SK-N-SH (cell line): ENCODE measurements around the gene FCHSD2. TPM values are rescaled to one million over a fixed set of nuclear protein-coding genes. Genes with fewer than 3 reads are reported as not detected.

ENCODE experiments used
- CTCF ChIA-PET: fragments of 300-600, 350-600 bp; formaldehyde crosslinking; extraction: SDS; loops from one replicate; lab custom pipeline; 2021; lab: Yijun Ruan, JAX
- POLR2A ChIA-PET: fragments of 350-600 bp; sonication (Branson Sonifier 250); formaldehyde crosslinking; extraction: SDS; loops from one replicate; lab custom pipeline; 2020; ENCODE audit warnings: antibody characterized with exemption, inconsistent platforms; lab: Yijun Ruan, JAX
- DNase-seq: peaks from one replicate; pipeline ENCODE4 v3.0.0; 2012
- H2AFZ ChIP-seq: fragments of 200-600 bp; sonication (generic); 2 replicates; pipeline ENCODE4 v1.8.1; 2016; ENCODE audit warnings: antibody characterized with exemption, mild to moderate bottlenecking, low read depth
- H3F3A ChIP-seq: fragments of 200-600 bp; sonication (generic); replicated peaks from 2 replicates; pipeline ENCODE3; 2016; ENCODE audit warnings: antibody characterized with exemption, mild to moderate bottlenecking; ENCODE audit not compliant: insufficient read depth
- H3K27ac ChIP-seq, 2 experiments: fragments of 200-500 bp in 1 of 2; fragments of 200-600 bp in 1 of 2; sonication (Bioruptor generic) in 1 of 2; sonication (generic), shearing (Covaris generic) in 1 of 2; 2 replicates each; pipeline versions ENCODE4 v1.5.1 to v1.6.1; 2014 to 2016; ENCODE audit warnings: low read depth in 2 of 2, inconsistent platforms in 1 of 2, low read length in 1 of 2, mild to moderate bottlenecking in 1 of 2, mixed read lengths in 1 of 2
- H3K27me3 ChIP-seq: fragments of 200-600 bp; sonication (generic), shearing (Covaris generic); 2 replicates; pipeline ENCODE4 v1.6.1; 2016; ENCODE audit warnings: mixed run types; ENCODE audit not compliant: insufficient read depth
- H3K36me3 ChIP-seq, 2 experiments: fragments of 200-500 bp in 1 of 2; fragments of 200-600 bp in 1 of 2; sonication (Bioruptor generic) in 1 of 2; sonication (generic) in 1 of 2; replicated peaks in 1 of 2; 2 replicates each; pipeline versions ENCODE3 to v1.5.1; 2014 to 2016; ENCODE audit warnings: low read length in 1 of 2, mild to moderate bottlenecking in 1 of 2; ENCODE audit not compliant: insufficient read depth in 2 of 2, control insufficient read depth in 1 of 2
- H3K4me1 ChIP-seq, 2 experiments: fragments of 200-500 bp in 1 of 2; fragments of 200-600 bp in 1 of 2; sonication (Bioruptor generic) in 1 of 2; sonication (generic), shearing (Covaris generic) in 1 of 2; 2 replicates each; pipeline versions ENCODE4 v1.5.1 to v1.6.1; 2014 to 2016; ENCODE audit warnings: low read depth in 1 of 2, low read length in 1 of 2, mixed run types in 1 of 2; ENCODE audit not compliant: insufficient read depth in 2 of 2, control insufficient read depth in 1 of 2
- H3K4me2 ChIP-seq: fragments of 200-600 bp; sonication (generic), shearing (Covaris generic); 2 replicates; pipeline ENCODE4 v1.6.1; 2017; ENCODE audit warnings: mixed run types
- H3K4me3 ChIP-seq, 2 experiments: fragments of 200-500 bp in 1 of 2; fragments of 200-600 bp in 1 of 2; sonication (Bioruptor generic) in 1 of 2; sonication (generic), shearing (Covaris generic) in 1 of 2; 2 replicates each; pipeline versions ENCODE4 v1.5.1 to v1.8.1; 2014 to 2016; ENCODE audit warnings: low read depth in 2 of 2, inconsistent platforms in 1 of 2, low read length in 1 of 2, mild to moderate bottlenecking in 1 of 2, mixed read lengths in 1 of 2, moderate library complexity in 1 of 2
- H3K79me2 ChIP-seq: fragments of 200-600 bp; sonication (generic); 2 replicates; pipeline ENCODE4 v1.8.1; 2017; ENCODE audit warnings: mild to moderate bottlenecking; ENCODE audit not compliant: insufficient read depth
- H3K9ac ChIP-seq: fragments of 200-600 bp; sonication (generic); 2 replicates; pipeline ENCODE4 v1.6.1; 2017; ENCODE audit warnings: mixed run types
- H3K9me2 ChIP-seq: fragments of 200-600 bp; sonication (generic); 2 replicates; pipeline ENCODE4 v1.6.1; 2017; ENCODE audit warnings: mixed run types
- H3K9me3 ChIP-seq: fragments of 200-600 bp; sonication (generic); 2 replicates; pipeline ENCODE4 v1.6.1; 2017; ENCODE audit warnings: mixed run types, mild to moderate bottlenecking, moderate library complexity
- H4K20me1 ChIP-seq: fragments of 200-600 bp; sonication (generic); 2 replicates; pipeline ENCODE4 v1.6.1; 2017; ENCODE audit warnings: mild to moderate bottlenecking, mixed run types; ENCODE audit not compliant: insufficient read depth
- ELF1 ChIP-seq: IDR thresholded peaks from 2 replicates; pipeline ENCODE4 v1.4.0; 2012
- EP300 ChIP-seq, 2 experiments: IDR thresholded peaks; 2 replicates each; pipeline versions ENCODE4 v1.4.0 to v1.6.1; 2012; ENCODE audit warnings: borderline replicate concordance in 1 of 2, low read depth in 1 of 2, low read length in 1 of 2
- EZH2phosphoT487 ChIP-seq: fragments of 200-600 bp; sonication (generic); IDR thresholded peaks from 2 replicates; pipeline ENCODE4 v1.6.1; 2017; ENCODE audit warnings: low read depth, mixed run types, mild to moderate bottlenecking, antibody characterized with exemption, moderate library complexity, borderline replicate concordance
- FOSL2 ChIP-seq: IDR thresholded peaks from 2 replicates; pipeline ENCODE4 v1.4.0; 2012; ENCODE audit warnings: low read depth, mild to moderate bottlenecking, moderate library complexity, borderline replicate concordance
- FOXJ3 ChIP-seq: sonication (generic); formaldehyde crosslinking; IDR thresholded peaks from 2 replicates; pipeline ENCODE4 v1.5.1; 2020; ENCODE audit warnings: mild to moderate bottlenecking, missing genetic modification reagents
- FOXM1 ChIP-seq: IDR thresholded peaks from 2 replicates; pipeline ENCODE4 v1.4.0; 2012; ENCODE audit warnings: low read depth, mild to moderate bottlenecking
- JUND ChIP-seq: IDR thresholded peaks from 2 replicates; pipeline ENCODE4 v1.4.0; 2012
- MEF2A ChIP-seq: IDR thresholded peaks from 2 replicates; pipeline ENCODE4 v1.4.0; 2012; ENCODE audit warnings: low read depth, borderline replicate concordance
- RCOR1 ChIP-seq: fragments of 150-350 bp; IDR thresholded peaks from 2 replicates; pipeline ENCODE4 v1.6.1; 2017; ENCODE audit warnings: antibody characterized with exemption, low read length
- REST ChIP-seq: IDR thresholded peaks from 2 replicates; pipeline ENCODE4 v1.6.1; 2012; ENCODE audit warnings: mild to moderate bottlenecking, low read depth, low read length, moderate library complexity
- YY1 ChIP-seq: IDR thresholded peaks from 2 replicates; pipeline ENCODE4 v1.4.0; 2012; ENCODE audit warnings: low read depth, mild to moderate bottlenecking
- ZBTB33 ChIP-seq: IDR thresholded peaks from 2 replicates; pipeline ENCODE4 v1.4.0; 2012; ENCODE audit warnings: low read depth, borderline replicate concordance
- WGBS: methylation state at CpG from one replicate; pipeline ENCODE4 v1.1.6; 2017; ENCODE audit warnings: low lambda C conversion rate; 5-methylcytosine and 5-hydroxymethylcytosine counted together
- polyA plus RNA-seq, 3 experiments: library from polyadenylated mRNA; depleted of rRNA; stranded (reverse); fragments of >200 nt; gene quantifications; 2 replicates each; pipeline ENCODE4 v1.2.3, GENCODE V29; 2012
- TF ChIP-seq, protein P1 (sequence below): fragments of 150-350 bp; IDR thresholded peaks from 2 replicates; pipeline ENCODE4 v1.6.1; 2016; ENCODE audit warnings: mild to moderate bottlenecking, low read depth, low read length
- TF ChIP-seq, protein P2 (sequence below): IDR thresholded peaks from 2 replicates; pipeline ENCODE4; 2012
- TF ChIP-seq, protein P3 (sequence below): IDR thresholded peaks from 2 replicates; pipeline ENCODE4 v1.4.0; 2012; ENCODE audit warnings: low read depth

The FCHSD2 gene
- polyA plus RNA-seq, 1 of the 3 experiments (the other 2 are of a cell fraction), result 10.4 TPM

GRCh38 chr11:72856551-72857345, 285.4 kb downstream of the FCHSD2 start (continued):
- TF ChIP-seq, protein P1, sequence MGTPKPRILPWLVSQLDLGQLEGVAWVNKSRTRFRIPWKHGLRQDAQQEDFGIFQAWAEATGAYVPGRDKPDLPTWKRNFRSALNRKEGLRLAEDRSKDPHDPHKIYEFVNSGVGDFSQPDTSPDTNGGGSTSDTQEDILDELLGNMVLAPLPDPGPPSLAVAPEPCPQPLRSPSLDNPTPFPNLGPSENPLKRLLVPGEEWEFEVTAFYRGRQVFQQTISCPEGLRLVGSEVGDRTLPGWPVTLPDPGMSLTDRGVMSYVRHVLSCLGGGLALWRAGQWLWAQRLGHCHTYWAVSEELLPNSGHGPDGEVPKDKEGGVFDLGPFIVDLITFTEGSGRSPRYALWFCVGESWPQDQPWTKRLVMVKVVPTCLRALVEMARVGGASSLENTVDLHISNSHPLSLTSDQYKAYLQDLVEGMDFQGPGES, result no peak
- no peak for TF ChIP-seq YY1

- Histone ChIP-seq H3K9ac (no peak overlapping the region), H3K36me3 (peaks cover 0 to 5% of the 10 kb centered on the region in 2 experiments), H3K27me3 (no peaks in the 10 kb centered on the region), H3K9me3 (no peaks in the 10 kb centered on the region), H3K27ac (peak overlapping the region; percentile 3 to 57; a peak in 1 of 4 replicates), H3K4me1 (peaks cover 0 to 9% of the 10 kb centered on the region in 2 experiments; a peak in 2 of 4 replicates), H3K4me2 (no peak overlapping the region), H3K9me2 (no peaks in the 10 kb centered on the region), H3K79me2 (no peaks in the 10 kb centered on the region), H3K4me3 (no peak overlapping the region), H2AFZ (no peak overlapping the region), H4K20me1 (no peaks in the 10 kb centered on the region), H3F3A (peaks cover 6% of the 10 kb centered on the region)
- POLR2A ChIA-PET, result no interaction called here
- TF ChIP-seq ZBTB33 (no peak), ELF1 (no peak)
- CTCF ChIA-PET, result interaction anchor here (0.8 kb wide), 1 partner anchor 282 kb away, joined by 3 read pairs; no protein-coding TSS in a partner anchor
- WGBS, result 93% methylated on average over 3 of the region's 3 CpGs
- DNase-seq, result no peak
Measured at GRCh38 chr11:72856065-72856464, 286.1 kb downstream of the FCHSD2 start.

DNA sequence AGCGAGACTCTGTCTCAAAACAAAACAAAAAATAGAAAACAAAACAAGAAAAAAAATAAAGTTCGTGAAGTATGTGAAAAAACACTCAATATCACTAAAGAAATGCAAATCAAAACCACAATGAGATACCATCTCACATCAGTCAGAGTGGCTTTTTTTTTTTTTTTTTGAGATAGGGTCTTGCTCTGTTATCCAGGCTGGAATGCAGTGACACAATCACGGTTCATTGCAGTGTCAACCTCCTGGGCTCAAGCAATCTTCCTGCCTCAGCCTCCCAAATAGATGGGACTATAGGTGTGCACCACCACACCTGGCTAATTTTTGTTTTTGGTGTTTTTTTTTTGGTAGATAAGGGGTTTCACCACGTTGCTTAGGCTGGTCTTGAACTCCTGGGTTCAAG, 290.4 kb downstream of the FCHSD2 start:
- no peaks in the 10 kb centered on the region for H3K9me3 ChIP-seq
- no peaks in the 10 kb centered on the region for H3K27me3 ChIP-seq
- ChIA-PET CTCF (interaction anchor here (1.4 kb wide), 1 partner anchor 327 kb away, joined by 3 read pairs; no protein-coding TSS in a partner anchor), POLR2A (no interaction called here)
- WGBS, result 89% methylated on average over 4 of the region's 4 CpGs
- no peak overlapping the region for H2AFZ ChIP-seq
- H3K27ac ChIP-seq, result no peak overlapping the region
- H3K9ac ChIP-seq, result no peak overlapping the region
- H3K9me2 ChIP-seq, result no peaks in the 10 kb centered on the region
- peaks cover 0 to 3% of the 10 kb centered on the region in 2 experiments; a peak in 1 of 4 replicates for H3K4me1 ChIP-seq
- no peaks in the 10 kb centered on the region for H4K20me1 ChIP-seq
- DNase-seq, result no peak
- H3K36me3 ChIP-seq, result peaks cover 0 to 4% of the 10 kb centered on the region in 2 experiments
- H3K4me3 ChIP-seq, result no peak overlapping the region
- peaks cover 8% of the 10 kb centered on the region for H3F3A ChIP-seq
- H3K4me2 ChIP-seq, result no peak overlapping the region
- no peaks in the 10 kb centered on the region for H3K79me2 ChIP-seq
- TF ChIP-seq JUND (no peak), RCOR1 (no peak), YY1 (no peak), EZH2phosphoT487 (no peak), EP300 (IDR thresholded peaks at IDR 0.05; ENCODE audit: borderline replicate concordance in 1 of 2, low read depth in 1 of 2, low read length in 1 of 2) (no peak), FOSL2 (no peak), FOXM1 (no peak), FOXJ3 (CRISPR knock-in tag) (no peak), REST (no peak), MEF2A (no peak)
- TF ChIP-seq, protein P2, sequence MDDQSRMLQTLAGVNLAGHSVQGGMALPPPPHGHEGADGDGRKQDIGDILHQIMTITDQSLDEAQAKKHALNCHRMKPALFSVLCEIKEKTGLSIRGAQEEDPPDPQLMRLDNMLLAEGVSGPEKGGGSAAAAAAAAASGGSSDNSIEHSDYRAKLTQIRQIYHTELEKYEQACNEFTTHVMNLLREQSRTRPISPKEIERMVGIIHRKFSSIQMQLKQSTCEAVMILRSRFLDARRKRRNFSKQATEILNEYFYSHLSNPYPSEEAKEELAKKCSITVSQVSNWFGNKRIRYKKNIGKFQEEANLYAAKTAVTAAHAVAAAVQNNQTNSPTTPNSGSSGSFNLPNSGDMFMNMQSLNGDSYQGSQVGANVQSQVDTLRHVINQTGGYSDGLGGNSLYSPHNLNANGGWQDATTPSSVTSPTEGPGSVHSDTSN, result no peak
- TF ChIP-seq, protein P3, sequence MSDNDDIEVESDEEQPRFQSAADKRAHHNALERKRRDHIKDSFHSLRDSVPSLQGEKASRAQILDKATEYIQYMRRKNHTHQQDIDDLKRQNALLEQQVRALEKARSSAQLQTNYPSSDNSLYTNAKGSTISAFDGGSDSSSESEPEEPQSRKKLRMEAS, result no peak
